Fibroblast of pulmonary artery (primary cell): ENCODE results near the gene PLEKHA4.
A peak's percentile ranks its signal among the peaks of the same experiment; 100 is the strongest.
"Not testable (repeated sequence)": the region's sequence is repeated elsewhere in the genome, so short reads cannot be mapped to it uniquely, and the experiment has no call there.

Source experiments
- DNase-seq: peaks from one replicate; pipeline ENCODE4 v3.0.0-alpha.2; 2010; ENCODE audit warnings: low read depth
- H3K4me3 ChIP-seq: replicated peaks from 2 replicates; pipeline ENCODE4 v1.5.1; 2011; ENCODE audit warnings: low read depth, mild to moderate bottlenecking, control low read depth, low read length, moderate library complexity
- CTCF ChIP-seq: IDR thresholded peaks from 2 replicates; pipeline ENCODE4 v1.5.1; 2011; ENCODE audit warnings: mild to moderate bottlenecking, control low read depth, low read length, inconsistent platforms; ENCODE audit errors: missing control alignments

Gene PLEKHA4

GRCh38 chr19:48897181-48897580 is 28.8 kb upstream of the PLEKHA4 start:
- no peak for TF ChIP-seq CTCF
- DNase-seq = no peak
- no peak overlapping the region for H3K4me3 ChIP-seq

- DNase-seq = peak; percentile 43
- TF ChIP-seq CTCF = no peak
- H3K4me3 ChIP-seq = peak overlapping the region; percentile 34
These were observed 27.8 kb upstream of the PLEKHA4 start for GRCh38 chr19:48896191-48896720.

- no peak overlapping the region for H3K4me3 ChIP-seq
- TF ChIP-seq CTCF = no peak
- no peak for DNase-seq
These were observed 26.8 kb upstream of the PLEKHA4 start for GRCh38 chr19:48895226-48895625.

- H3K4me3 ChIP-seq = no peak overlapping the region
- no peak for DNase-seq
- no peak for TF ChIP-seq CTCF
These were observed 22.1 kb upstream of the PLEKHA4 start for GRCh38 chr19:48890551-48890950.

GRCh38 chr19:48889496-48889895 is 21.1 kb upstream of the PLEKHA4 start:
- not testable (repeated sequence) for H3K4me3 ChIP-seq, DNase-seq

- H3K4me3 ChIP-seq = no peak overlapping the region
- TF ChIP-seq CTCF = no peak
- no peak for DNase-seq
These were observed 19.6 kb upstream of the PLEKHA4 start for GRCh38 chr19:48887861-48888612.

- TF ChIP-seq CTCF = no peak
- H3K4me3 ChIP-seq = no peak overlapping the region
- DNase-seq = no peak
These were observed 15.3 kb upstream of the PLEKHA4 start for GRCh38 chr19:48883726-48884125.
